Liver (tissue), 9 donors: ENCODE results near the gene UNC79. TPM values are rescaled to one million over a fixed set of nuclear protein-coding genes. Genes with fewer than 3 reads are reported as not detected.

ENCODE experiments used
- DNase-seq: peaks from one replicate; pipeline ENCODE4 v3.0.0-alpha.2; 2017; ENCODE audit warnings: low spot score
- H3K27ac ChIP-seq, 2 donors: one replicate each; pipeline ENCODE4 v1.7.0; 2013; ENCODE audit warnings: inconsistent platforms in 2 of 2, low read length in 2 of 2, control low read depth in 1 of 2, low read depth in 1 of 2, mild to moderate bottlenecking in 1 of 2
- H3K27me3 ChIP-seq, 4 donors: one replicate each; pipeline versions ENCODE4 v1.6.1 to v1.7.0; 2013; ENCODE audit warnings: low read length in 3 of 4, inconsistent platforms in 1 of 4, mild to moderate bottlenecking in 1 of 4, moderate library complexity in 1 of 4; ENCODE audit not compliant: control insufficient read depth in 4 of 4, insufficient read depth in 4 of 4
- H3K36me3 ChIP-seq, 4 donors: one replicate each; pipeline versions ENCODE4 v1.6.1 to v1.7.0; 2013; ENCODE audit warnings: low read length in 3 of 4, mild to moderate bottlenecking in 3 of 4, low read depth in 1 of 4, moderate library complexity in 1 of 4; ENCODE audit not compliant: control insufficient read depth in 4 of 4, insufficient read depth in 3 of 4
- H3K4me1 ChIP-seq, 4 donors: one replicate each; pipeline versions ENCODE4 v1.6.1 to v1.7.0; 2013; ENCODE audit warnings: low read length in 3 of 4, mild to moderate bottlenecking in 3 of 4, moderate library complexity in 1 of 4; ENCODE audit not compliant: control insufficient read depth in 4 of 4, insufficient read depth in 4 of 4
- H3K4me3 ChIP-seq, 3 donors: one replicate each; pipeline versions ENCODE4 v1.6.1 to v1.7.0; 2013; ENCODE audit warnings: low read length in 3 of 3, control low read depth in 1 of 3, low read depth in 1 of 3, mild to moderate bottlenecking in 1 of 3
- H3K9ac ChIP-seq, 2 donors: one replicate each; pipeline ENCODE4 v1.7.0; 2013; ENCODE audit warnings: low read length in 2 of 2, mild to moderate bottlenecking in 2 of 2, moderate library complexity in 2 of 2, control low read depth in 1 of 2, low read depth in 1 of 2
- H3K9me3 ChIP-seq, 4 donors: one replicate each; pipeline versions ENCODE4 v1.6.1 to v1.7.0; 2013; ENCODE audit warnings: low read length in 3 of 4; ENCODE audit not compliant: control insufficient read depth in 4 of 4
- ATF3 ChIP-seq: IDR thresholded peaks from 2 replicates; pipeline ENCODE4 v1.6.1; 2016; ENCODE audit warnings: antibody characterized with exemption
- CTCF ChIP-seq: fragments of 150-350 bp; IDR thresholded peaks from 2 replicates; pipeline ENCODE4 v1.5.1; 2017; ENCODE audit warnings: improper control_type of control experiment, low read depth, low read length; ENCODE audit not compliant: missing input control
- EGR1 ChIP-seq, 2 donors: IDR thresholded peaks; 2 replicates each; pipeline ENCODE4 v1.6.1; 2016 to 2018; ENCODE audit warnings: antibody characterized with exemption in 2 of 2, low read depth in 2 of 2
- FOXA1 ChIP-seq: IDR thresholded peaks from 2 replicates; pipeline ENCODE4 v1.6.1; 2016; ENCODE audit warnings: antibody characterized with exemption
- FOXA2 ChIP-seq: IDR thresholded peaks from 2 replicates; pipeline ENCODE4 v1.6.1; 2016; ENCODE audit warnings: antibody characterized with exemption
- GABPA ChIP-seq, 2 donors: IDR thresholded peaks in 1 of 2; conservative IDR thresholded peaks in 1 of 2; 2 replicates each; pipeline ENCODE4 v1.6.1; 2016; ENCODE audit warnings: antibody characterized with exemption in 2 of 2, mild to moderate bottlenecking in 1 of 2, moderate library complexity in 1 of 2
- HNF4A ChIP-seq, 2 donors: conservative IDR thresholded peaks; 2 replicates each; pipeline ENCODE4 v1.6.1; 2016; ENCODE audit warnings: antibody characterized with exemption in 2 of 2, mild to moderate bottlenecking in 2 of 2
- HNF4G ChIP-seq: IDR thresholded peaks from 2 replicates; pipeline ENCODE4 v1.6.1; 2016; ENCODE audit warnings: antibody characterized with exemption
- JUND ChIP-seq, 2 donors: IDR thresholded peaks; 2 replicates each; pipeline ENCODE4 v1.6.1; 2016; ENCODE audit warnings: antibody characterized with exemption in 2 of 2
- MAX ChIP-seq: IDR thresholded peaks from 2 replicates; pipeline ENCODE4 v1.6.1; 2016; ENCODE audit warnings: antibody characterized with exemption
- NR2F2 ChIP-seq: IDR thresholded peaks from 2 replicates; pipeline ENCODE4 v1.6.1; 2016; ENCODE audit warnings: antibody characterized with exemption
- RAD21 ChIP-seq, 2 donors: IDR thresholded peaks; 2 replicates each; pipeline ENCODE4 v1.6.1; 2016; ENCODE audit warnings: antibody characterized with exemption in 2 of 2, mild to moderate bottlenecking in 2 of 2
- RXRA ChIP-seq, 2 donors: IDR thresholded peaks; 2 replicates each; pipeline ENCODE4 v1.6.1; 2017 to 2018; ENCODE audit warnings: antibody characterized with exemption in 2 of 2, mild to moderate bottlenecking in 1 of 2
- SP1 ChIP-seq: IDR thresholded peaks from 2 replicates; pipeline ENCODE4 v1.6.1; 2018; ENCODE audit warnings: antibody characterized with exemption, mild to moderate bottlenecking
- TAF1 ChIP-seq: conservative IDR thresholded peaks from 2 replicates; pipeline ENCODE4 v1.6.1; 2016; ENCODE audit warnings: antibody characterized with exemption, mild to moderate bottlenecking
- YY1 ChIP-seq: IDR thresholded peaks from 2 replicates; pipeline ENCODE4 v1.6.1; 2016; ENCODE audit warnings: antibody characterized with exemption, mild to moderate bottlenecking
- ZBTB33 ChIP-seq: IDR thresholded peaks from 2 replicates; pipeline ENCODE4 v1.6.1; 2016; ENCODE audit warnings: antibody characterized with exemption
- WGBS: extraction: QIAGEN DNeasy Blood & Tissue Kit; methylation state at CpG from one replicate; pipeline ENCODE4 v1.1.7; 2013; 5-methylcytosine and 5-hydroxymethylcytosine counted together
- polyA plus RNA-seq, 2 donors: library from polyadenylated mRNA; stranded (reverse) in 1 of 2; unstranded in 1 of 2; fragments of 200-250 nt in 1 of 2; fragments of >200 nt in 1 of 2; fragmentation: Nextera tagmentation in 1 of 2; extraction: Ambion mirVana in 1 of 2; gene quantifications; one replicate each; pipeline versions ENCODE4 v1.2.1 to v1.2.3, GENCODE V29; 2013 to 2015
- total RNA-seq, 2 donors: library from RNA; depleted of rRNA; stranded (reverse); fragments of >200 nt; gene quantifications; one replicate each; pipeline ENCODE4 v1.2.3, GENCODE V29; 2014
- donor health status: healthy.
- donor health status: healthy.
- donor health status: healthy.
- donor health status: healthy.
- donor health status: healthy.

The UNC79 gene
- total and polyA plus RNA-seq, 4 donors, result 0.01 to 0.08 (median 0.05) TPM; not detected in 1

GRCh38 chr14:93727917-93728650 lies 297.3 kb downstream of the UNC79 start (continued):
- TF ChIP-seq CTCF (no peak), FOXA1 (no peak), HNF4G (no peak)

GRCh38 chr14:93728651-93729016 lies 297.9 kb downstream of the UNC79 start:
- H3K4me1 ChIP-seq, result no peaks in the 10 kb centered on the region
- H3K4me3 ChIP-seq, result no peak overlapping the region
- no peaks in the 10 kb centered on the region for H3K9me3 ChIP-seq
- no peaks in the 10 kb centered on the region for H3K27me3 ChIP-seq
- 88% methylated on average over 8 of the region's 8 CpGs for WGBS
- H3K36me3 ChIP-seq, result no peaks in the 10 kb centered on the region
- no peak for DNase-seq
- no peak overlapping the region for H3K27ac ChIP-seq
- no peak overlapping the region for H3K9ac ChIP-seq
- TF ChIP-seq CTCF, result no peak
- TF ChIP-seq EGR1 (IDR thresholded peaks at IDR 0.05; ENCODE audit: low read depth in 2 of 2), result no peak
- no peak for TF ChIP-seq MAX

- no peak overlapping the region for H3K9ac ChIP-seq
- whole genome bisulfite sequencing, result 85% methylated on average over 10 of the region's 10 CpGs
- no peak for TF ChIP-seq YY1
- TF ChIP-seq FOXA2, result no peak
- no peak for TF ChIP-seq EGR1 (IDR thresholded peaks at IDR 0.05; ENCODE audit: low read depth in 2 of 2)
- TF ChIP-seq RXRA (IDR thresholded peaks at IDR 0.05), result no peak
- no peak for TF ChIP-seq ZBTB33
- no peak for TF ChIP-seq GABPA (IDR thresholded peaks at IDR 0.05 in 1 of 2, conservative IDR thresholded peaks at IDR 0.05 in 1 of 2)
- TF ChIP-seq SP1, result no peak
- TF ChIP-seq JUND (IDR thresholded peaks at IDR 0.05), result no peak
- no peak for TF ChIP-seq HNF4A (conservative IDR thresholded peaks at IDR 0.05)
- no peak for TF ChIP-seq ATF3
- no peak for TF ChIP-seq RAD21 (IDR thresholded peaks at IDR 0.05)
- TF ChIP-seq HNF4G, result no peak
- no peak for TF ChIP-seq FOXA1
- no peak for TF ChIP-seq TAF1
- no peak for TF ChIP-seq NR2F2
- TF ChIP-seq CTCF, result no peak
- no peak for TF ChIP-seq MAX
Measured at GRCh38 chr14:93729993-93730392, 299.3 kb downstream of the UNC79 start.

More at GRCh38 chr14:93729993-93730392, 299.3 kb downstream of the UNC79 start:
- H3K9me3 ChIP-seq, result no peaks in the 10 kb centered on the region
- H3K36me3 ChIP-seq, result no peaks in the 10 kb centered on the region
- no peak overlapping the region for H3K27ac ChIP-seq
- H3K27me3 ChIP-seq, result no peaks in the 10 kb centered on the region
- no peak overlapping the region for H3K4me3 ChIP-seq
- DNase-seq, result no peak
- H3K4me1 ChIP-seq, result no peaks in the 10 kb centered on the region
